MCF 10A (cell line): ENCODE measurements around the gene EVL. TPM values are rescaled to one million over a fixed set of nuclear protein-coding genes. Genes with fewer than 3 reads are reported as not detected.

ENCODE experiments used
- BruUV-seq: library from RNA; stranded (reverse); fragments of 400-500 nt; replicated peaks from 2 replicates; lab custom pipeline; 2021; lab: Mats Ljungman, UMichigan
- CTCF ChIA-PET: fragments of 300-600 bp; sonication (Branson Sonifier 250); formaldehyde crosslinking; extraction: SDS; loops from one replicate; lab custom pipeline; 2021; ENCODE audit warnings: antibody characterized with exemption, inconsistent platforms; lab: Yijun Ruan, JAX
- POLR2A ChIA-PET: fragments of 300-600, 350-650 bp; sonication (Branson Sonifier 250); formaldehyde crosslinking; extraction: SDS; loops from one replicate; lab custom pipeline; 2020; ENCODE audit warnings: antibody characterized with exemption, inconsistent platforms; lab: Yijun Ruan, JAX
- DNase-seq: peaks from one replicate; pipeline ENCODE4 v3.0.0-alpha.2; 2018; ENCODE audit not compliant: unreplicated experiment
- H3K27ac Mint-ChIP-seq: one replicate; pipeline ENCODE4 v1.8.0; 2022; ENCODE audit warnings: mild to moderate bottlenecking, low read depth, mixed read lengths; ENCODE audit not compliant: unreplicated experiment
- H3K27me3 Mint-ChIP-seq: one replicate; pipeline ENCODE4 v1.8.0; 2022; ENCODE audit warnings: mixed read lengths; ENCODE audit not compliant: insufficient read depth, unreplicated experiment
- H3K36me3 Mint-ChIP-seq: one replicate; pipeline ENCODE4 v1.8.0; 2022; ENCODE audit warnings: mild to moderate bottlenecking, moderate library complexity, mixed read lengths; ENCODE audit not compliant: insufficient read depth, unreplicated experiment
- H3K4me1 Mint-ChIP-seq: one replicate; pipeline ENCODE4 v1.8.0; 2022; ENCODE audit warnings: mixed read lengths; ENCODE audit not compliant: insufficient read depth, unreplicated experiment
- H3K4me3 Mint-ChIP-seq: one replicate; pipeline ENCODE4 v1.8.0; 2022; ENCODE audit warnings: mild to moderate bottlenecking, moderate library complexity, mixed read lengths; ENCODE audit not compliant: unreplicated experiment
- H3K9me3 Mint-ChIP-seq: one replicate; pipeline ENCODE4 v1.8.0; 2022; ENCODE audit warnings: mixed read lengths; ENCODE audit not compliant: unreplicated experiment
- CTCF ChIP-seq: fragments of 200-600 bp; IDR thresholded peaks from one replicate; pipeline ENCODE4 v1.8.0; 2022; ENCODE audit warnings: antibody characterized with exemption, mild to moderate bottlenecking; ENCODE audit not compliant: unreplicated experiment
- intact Hi-C: fragments of 100-400 bp; cut with micrococcal nuclease; formaldehyde crosslinking; loops from 2 replicates; pipeline ENCODE4 v1.14.1; 2022
- total RNA-seq: library from RNA; stranded (reverse); gene quantifications from 2 replicates; pipeline ENCODE4 v1.2.3, GENCODE V29; 2022

Gene EVL
- total RNA-seq, 1 experiment from 2014 or later, result 55.4 TPM

- no peak for TF ChIP-seq CTCF
- Mint-ChIP-seq H3K4me3 (peak overlapping the region; percentile 43), H3K36me3 (no peaks in the 10 kb centered on the region), H3K27ac (peak overlapping the region; percentile 70), H3K27me3 (no peaks in the 10 kb centered on the region), H3K9me3 (no peaks in the 10 kb centered on the region), H3K4me1 (peaks cover 44% of the 10 kb centered on the region)
- ChIA-PET CTCF (interaction anchor here (0.5 to 10.9 kb wide), 25 partner anchors 7 to 160 kb away, joined by 3 to 188 read pairs (median 7); no protein-coding TSS in a partner anchor), POLR2A (interaction anchor here (0.8 to 3.0 kb wide), 10 partner anchors 11 to 126 kb away, joined by 3 to 21 read pairs (median 5); no protein-coding TSS in a partner anchor)
- intact Hi-C loops, result no loop called here
- BruUV-seq, result no TSS peak
- peak; percentile 87 for DNase-seq
Observed at GRCh38 chr14:100107236-100107635, 42.0 kb downstream of the EVL start.

GRCh38 chr14:100108042-100108825 is 43.0 kb downstream of the EVL start:
- Mint-ChIP-seq H3K27ac (peak overlapping the region; percentile 70), H3K4me3 (peak overlapping the region; percentile 18), H3K4me1 (peaks cover 41% of the 10 kb centered on the region), H3K9me3 (no peaks in the 10 kb centered on the region), H3K27me3 (no peaks in the 10 kb centered on the region), H3K36me3 (no peaks in the 10 kb centered on the region)
- POLR2A ChIA-PET, result interaction anchor here (0.6 to 3.0 kb wide), 18 partner anchors 9 to 131 kb away, joined by 3 to 21 read pairs (median 4); no protein-coding TSS in a partner anchor
- DNase-seq, result peak; percentile 81
- CTCF ChIA-PET, result interaction anchor here (0.5 to 10.9 kb wide), 46 partner anchors 8 to 1555 kb away, joined by 3 to 188 read pairs (median 4); no protein-coding TSS in a partner anchor
- intact Hi-C loops, result loop anchor here (1.0 to 2.0 kb wide), 5 partner anchors 32 to 126 kb away; no protein-coding TSS in a partner anchor
- no TSS peak for BruUV-seq
- peak; percentile 89 for TF ChIP-seq CTCF

GRCh38 chr14:100108840-100109593 is 43.8 kb downstream of the EVL start:
- no peak for TF ChIP-seq CTCF
- Mint-ChIP-seq H3K4me1 (peaks cover 34% of the 10 kb centered on the region), H3K9me3 (no peaks in the 10 kb centered on the region), H3K27ac (peak overlapping the region; percentile 70), H3K27me3 (no peaks in the 10 kb centered on the region), H3K36me3 (no peaks in the 10 kb centered on the region), H3K4me3 (no peak overlapping the region)
- intact Hi-C loops, result loop anchor here (1.0 to 2.0 kb wide), 5 partner anchors 33 to 127 kb away; no protein-coding TSS in a partner anchor
- no peak for DNase-seq
- POLR2A ChIA-PET, result interaction anchor here (0.6 to 3.0 kb wide), 12 partner anchors 9 to 122 kb away, joined by 3 to 21 read pairs (median 4); no protein-coding TSS in a partner anchor
- CTCF ChIA-PET, result interaction anchor here (0.6 to 10.9 kb wide), 32 partner anchors 9 to 1554 kb away, joined by 3 to 188 read pairs (median 5); no protein-coding TSS in a partner anchor
- no TSS peak for BruUV-seq
